ENCODE results near the gene SPRY4. TPM values are rescaled to one million over a fixed set of nuclear protein-coding genes. Genes with fewer than 3 reads are reported as not detected.

Gene SPRY4
- total RNA-seq, 1 experiment from 2014 or later: 35.6 TPM

DNA sequence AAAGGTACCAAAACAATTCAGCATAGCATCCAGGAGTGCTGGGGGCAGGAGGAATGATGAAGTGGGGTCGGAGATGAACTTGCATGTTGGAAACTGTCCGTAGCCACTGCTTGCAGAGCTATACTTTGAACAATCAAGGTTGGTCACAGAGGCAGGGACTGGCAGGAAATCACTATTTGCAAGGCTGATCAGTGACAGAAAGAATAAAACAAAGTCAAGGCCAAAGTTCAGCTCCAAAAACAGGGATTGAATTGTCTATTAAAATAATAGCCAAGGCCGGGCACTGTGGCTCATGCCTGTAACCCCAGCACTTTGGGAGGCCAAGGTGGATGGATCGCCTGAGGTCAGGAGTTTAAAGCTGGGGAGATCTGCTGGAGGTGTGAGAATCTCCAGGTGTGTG is 18.7 kb upstream of the SPRY4 start:
- no peaks in the 10 kb centered on the region for H3K4me1 ChIP-seq (ENCODE audit: control insufficient read depth, insufficient read depth, low read length)
- H3K27me3 ChIP-seq (ENCODE audit: control insufficient read depth, insufficient read depth, low read length): no peaks in the 10 kb centered on the region
- in situ Hi-C loops (cut with HindIII; ENCODE audit: low pct_unique_long_range_greater_than_20kb, low sequenced_read_pairs) (no loop called here), intact Hi-C loops (cut with micrococcal nuclease; ENCODE audit: unreplicated experiment) (no loop called here)
- no peak for TF ChIP-seq SIN3A (IDR thresholded peaks at IDR 0.05; ENCODE audit: borderline replicate concordance, insufficient read depth, low read depth, low read length)
- TF ChIP-seq, protein P1, sequence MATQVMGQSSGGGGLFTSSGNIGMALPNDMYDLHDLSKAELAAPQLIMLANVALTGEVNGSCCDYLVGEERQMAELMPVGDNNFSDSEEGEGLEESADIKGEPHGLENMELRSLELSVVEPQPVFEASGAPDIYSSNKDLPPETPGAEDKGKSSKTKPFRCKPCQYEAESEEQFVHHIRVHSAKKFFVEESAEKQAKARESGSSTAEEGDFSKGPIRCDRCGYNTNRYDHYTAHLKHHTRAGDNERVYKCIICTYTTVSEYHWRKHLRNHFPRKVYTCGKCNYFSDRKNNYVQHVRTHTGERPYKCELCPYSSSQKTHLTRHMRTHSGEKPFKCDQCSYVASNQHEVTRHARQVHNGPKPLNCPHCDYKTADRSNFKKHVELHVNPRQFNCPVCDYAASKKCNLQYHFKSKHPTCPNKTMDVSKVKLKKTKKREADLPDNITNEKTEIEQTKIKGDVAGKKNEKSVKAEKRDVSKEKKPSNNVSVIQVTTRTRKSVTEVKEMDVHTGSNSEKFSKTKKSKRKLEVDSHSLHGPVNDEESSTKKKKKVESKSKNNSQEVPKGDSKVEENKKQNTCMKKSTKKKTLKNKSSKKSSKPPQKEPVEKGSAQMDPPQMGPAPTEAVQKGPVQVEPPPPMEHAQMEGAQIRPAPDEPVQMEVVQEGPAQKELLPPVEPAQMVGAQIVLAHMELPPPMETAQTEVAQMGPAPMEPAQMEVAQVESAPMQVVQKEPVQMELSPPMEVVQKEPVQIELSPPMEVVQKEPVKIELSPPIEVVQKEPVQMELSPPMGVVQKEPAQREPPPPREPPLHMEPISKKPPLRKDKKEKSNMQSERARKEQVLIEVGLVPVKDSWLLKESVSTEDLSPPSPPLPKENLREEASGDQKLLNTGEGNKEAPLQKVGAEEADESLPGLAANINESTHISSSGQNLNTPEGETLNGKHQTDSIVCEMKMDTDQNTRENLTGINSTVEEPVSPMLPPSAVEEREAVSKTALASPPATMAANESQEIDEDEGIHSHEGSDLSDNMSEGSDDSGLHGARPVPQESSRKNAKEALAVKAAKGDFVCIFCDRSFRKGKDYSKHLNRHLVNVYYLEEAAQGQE (IDR thresholded peaks at IDR 0.05; ENCODE audit: insufficient read depth in 1 of 2, low read depth in 2 of 2, low read length in 1 of 2): no peak
- no peak for TF ChIP-seq POLR2AphosphoS5 (IDR thresholded peaks at IDR 0.05; ENCODE audit: low read depth, low read length)
- no TSS peak for BruUV-seq (replicated peaks)
- no peak for DNase-seq (ENCODE audit: low read depth, low spot score)
- POLR2A ChIA-PET: interaction anchor here (0.7 kb wide), 1 partner anchor 21 kb away, joined by 5 read pairs; no protein-coding TSS in a partner anchor
- no peak for ATAC-seq
- H3K36me3 ChIP-seq (ENCODE audit: control insufficient read depth, insufficient read depth, low read length): no peaks in the 10 kb centered on the region
- no peak overlapping the region for H3K27ac ChIP-seq (ENCODE audit: low read length)
- peaks cover 9% of the 10 kb centered on the region; the same call in 1 of the 2 replicates for H3K9me3 ChIP-seq (ENCODE audit: control insufficient read depth, insufficient read depth, low read depth, low read length)
- CTCF ChIA-PET: no interaction called here
- no peak overlapping the region for H3K4me3 ChIP-seq (ENCODE audit: low read depth in 2 of 2, low read length in 2 of 2)

DNA sequence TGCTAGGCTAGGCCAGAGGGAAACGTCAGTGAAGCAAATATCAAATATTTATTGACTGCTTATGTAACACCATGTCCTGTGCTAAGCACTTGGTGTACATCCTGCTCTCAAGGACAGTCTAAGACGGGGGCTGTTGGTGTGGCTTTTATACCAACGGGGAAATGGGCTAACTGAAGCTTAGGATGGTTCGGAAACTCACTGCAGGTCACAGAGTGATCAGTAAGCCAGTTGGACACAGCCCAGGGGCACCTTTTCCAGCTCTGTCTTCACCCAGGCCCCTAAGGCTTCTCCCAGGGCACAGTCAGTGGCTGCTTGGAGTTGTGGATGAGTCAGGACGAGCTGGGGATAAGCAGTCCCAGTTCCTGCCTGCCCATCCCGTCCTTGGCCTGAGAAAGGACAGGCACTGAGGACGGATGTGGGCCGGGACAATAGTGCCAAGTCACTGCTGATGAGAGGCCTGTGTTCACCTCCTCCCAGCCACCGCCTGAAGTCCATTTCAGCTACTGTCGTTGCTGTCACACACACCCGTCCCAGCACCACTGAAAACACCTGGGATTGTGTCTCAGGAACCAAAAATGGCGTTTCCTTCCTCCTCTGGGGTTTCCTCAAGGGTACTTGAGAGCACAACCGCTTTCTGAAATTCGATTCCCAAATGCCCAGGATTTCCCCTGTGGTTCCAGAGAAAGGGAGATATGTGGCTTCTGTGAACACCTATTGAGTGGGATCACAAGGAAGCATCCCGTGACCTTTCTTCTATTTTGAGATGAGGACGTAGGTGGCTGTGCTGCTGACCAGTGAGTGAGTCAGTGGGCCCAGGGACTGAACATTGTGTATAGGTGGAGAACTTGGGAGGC is 17.5 kb upstream of the SPRY4 start:
- no peaks in the 10 kb centered on the region for H3K36me3 ChIP-seq (ENCODE audit: control insufficient read depth, insufficient read depth, low read length)
- POLR2A ChIA-PET: interaction anchor here (0.7 kb wide), 1 partner anchor 13 kb away, joined by 6 read pairs; no protein-coding TSS in a partner anchor
- H3K4me1 ChIP-seq (ENCODE audit: control insufficient read depth, insufficient read depth, low read length): no peaks in the 10 kb centered on the region
- TF ChIP-seq TCF7L2 (IDR thresholded peaks at IDR 0.05; ENCODE audit: low read depth, low read length) (no peak), SIN3A (IDR thresholded peaks at IDR 0.05; ENCODE audit: borderline replicate concordance, insufficient read depth, low read depth, low read length) (no peak), POLR2AphosphoS5 (IDR thresholded peaks at IDR 0.05; ENCODE audit: low read depth, low read length) (no peak)
- TF ChIP-seq, protein P2, sequence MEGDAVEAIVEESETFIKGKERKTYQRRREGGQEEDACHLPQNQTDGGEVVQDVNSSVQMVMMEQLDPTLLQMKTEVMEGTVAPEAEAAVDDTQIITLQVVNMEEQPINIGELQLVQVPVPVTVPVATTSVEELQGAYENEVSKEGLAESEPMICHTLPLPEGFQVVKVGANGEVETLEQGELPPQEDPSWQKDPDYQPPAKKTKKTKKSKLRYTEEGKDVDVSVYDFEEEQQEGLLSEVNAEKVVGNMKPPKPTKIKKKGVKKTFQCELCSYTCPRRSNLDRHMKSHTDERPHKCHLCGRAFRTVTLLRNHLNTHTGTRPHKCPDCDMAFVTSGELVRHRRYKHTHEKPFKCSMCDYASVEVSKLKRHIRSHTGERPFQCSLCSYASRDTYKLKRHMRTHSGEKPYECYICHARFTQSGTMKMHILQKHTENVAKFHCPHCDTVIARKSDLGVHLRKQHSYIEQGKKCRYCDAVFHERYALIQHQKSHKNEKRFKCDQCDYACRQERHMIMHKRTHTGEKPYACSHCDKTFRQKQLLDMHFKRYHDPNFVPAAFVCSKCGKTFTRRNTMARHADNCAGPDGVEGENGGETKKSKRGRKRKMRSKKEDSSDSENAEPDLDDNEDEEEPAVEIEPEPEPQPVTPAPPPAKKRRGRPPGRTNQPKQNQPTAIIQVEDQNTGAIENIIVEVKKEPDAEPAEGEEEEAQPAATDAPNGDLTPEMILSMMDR (IDR thresholded peaks at IDR 0.05): no peak
- TF ChIP-seq, protein P1 (IDR thresholded peaks at IDR 0.05; ENCODE audit: insufficient read depth in 1 of 2, low read depth in 2 of 2, low read length in 1 of 2): no peak
- no peaks in the 10 kb centered on the region for H3K27me3 ChIP-seq (ENCODE audit: control insufficient read depth, insufficient read depth, low read length)
- H3K4me3 ChIP-seq (ENCODE audit: low read depth in 2 of 2, low read length in 2 of 2): no peak overlapping the region
- intact Hi-C loops (cut with micrococcal nuclease; ENCODE audit: unreplicated experiment) (no loop called here), in situ Hi-C loops (cut with HindIII; ENCODE audit: low pct_unique_long_range_greater_than_20kb, low sequenced_read_pairs) (no loop called here)
- peaks cover 9% of the 10 kb centered on the region; the same call in 1 of the 2 replicates for H3K9me3 ChIP-seq (ENCODE audit: control insufficient read depth, insufficient read depth, low read depth, low read length)
- 0 out of 2 replicates have a peak overlapping the region, but pooled peaks have one; percentile 29 for H3K27ac ChIP-seq (ENCODE audit: low read length)
- CTCF ChIA-PET: no interaction called here
- DNase-seq (ENCODE audit: low read depth, low spot score) (no peak), ATAC-seq (no peak; the same call in 1 of the 2 replicates)
- no TSS peak for BruUV-seq (replicated peaks)

Measured in Panc1 (cell line).